H1 (cell line): ENCODE data around the gene ULK3. TPM values are rescaled to one million over a fixed set of nuclear protein-coding genes. Genes with fewer than 3 reads are reported as not detected.

Source experiments
- CTCF ChIA-PET: fragments of 300-600 bp; sonication (Branson Sonifier 250); formaldehyde crosslinking; loops from one replicate; lab custom pipeline; 2021; ENCODE audit not compliant: partially characterized antibody; lab: Charles Lee
- POLR2A ChIA-PET: fragments of 300-600 bp; sonication (Branson Sonifier 250); formaldehyde crosslinking; loops from one replicate; lab custom pipeline; 2021; ENCODE audit warnings: inconsistent platforms; ENCODE audit not compliant: partially characterized antibody; lab: Charles Lee
- DNase-seq, 2 experiments: peaks; one replicate each; pipeline versions ENCODE4 v3.0.0 to v3.0.0-alpha.2; 2010 to 2022; ENCODE audit warnings: low spot score in 2 of 2, low read depth in 1 of 2, mixed read lengths in 1 of 2
- FAIRE-seq: peaks from 2 replicates; lab custom pipeline; 2011; peaks lifted over from hg19 to GRCh38; lab: Jason Lieb, UNC
- H2AFZ ChIP-seq: 2 replicates; pipeline ENCODE4 v1.8.1; 2012; ENCODE audit warnings: low read length, inconsistent platforms
- H2AK5ac ChIP-seq: 2 replicates; pipeline ENCODE4 v1.6.1; 2013; ENCODE audit warnings: low read depth, low read length
- H2BK120ac ChIP-seq: replicated peaks from 2 replicates; pipeline ENCODE3; 2013; ENCODE audit warnings: low read depth, low read length, inconsistent platforms
- H2BK12ac ChIP-seq: 2 replicates; pipeline ENCODE4 v1.6.1; 2013; ENCODE audit warnings: low read depth, low read length
- H2BK15ac ChIP-seq: 2 replicates; pipeline ENCODE4 v1.6.1; 2013; ENCODE audit warnings: low read length
- H2BK20ac ChIP-seq: 2 replicates; pipeline ENCODE4 v1.6.1; 2013; ENCODE audit warnings: low read length
- H2BK5ac ChIP-seq: 2 replicates; pipeline ENCODE4 v1.6.1; 2013; ENCODE audit warnings: low read depth, low read length
- H3K14ac ChIP-seq: 2 replicates; pipeline ENCODE4 v1.6.1; 2013; ENCODE audit warnings: inconsistent platforms; ENCODE audit not compliant: insufficient read length
- H3K18ac ChIP-seq: 2 replicates; pipeline ENCODE4 v1.6.1; 2013; ENCODE audit warnings: low read length; ENCODE audit errors: extremely low read depth
- H3K23ac ChIP-seq: 2 replicates; pipeline ENCODE4 v1.6.1; 2013; ENCODE audit warnings: inconsistent platforms; ENCODE audit not compliant: insufficient read length
- H3K23me2 ChIP-seq: 2 replicates; pipeline ENCODE4 v1.6.1; 2013; ENCODE audit warnings: low read depth, low read length
- H3K27ac ChIP-seq: 2 replicates; pipeline ENCODE4 v1.6.1; 2011; ENCODE audit warnings: low read depth, low read length, inconsistent platforms
- H3K27me3 ChIP-seq, 4 experiments: replicated peaks in 1 of 4; 1 replicate in 1 of 4; 2 replicates in 3 of 4; pipeline versions ENCODE4 v1.6.1 to v1.8.1; 2011 to 2013; ENCODE audit warnings: low read length in 3 of 4, mild to moderate bottlenecking in 3 of 4, inconsistent platforms in 2 of 4, mixed read lengths in 2 of 4, moderate library complexity in 1 of 4; ENCODE audit not compliant: control insufficient read depth in 3 of 4, insufficient read depth in 3 of 4; ENCODE audit errors: extremely low read depth in 1 of 4
- H3K36me3 ChIP-seq, 4 experiments: 2 replicates each; pipeline versions ENCODE4 v1.6.1 to v1.8.1; 2011 to 2013; ENCODE audit warnings: mild to moderate bottlenecking in 4 of 4, low read length in 3 of 4, moderate library complexity in 2 of 4, control low read depth in 1 of 4, inconsistent platforms in 1 of 4; ENCODE audit not compliant: insufficient read depth in 4 of 4, control insufficient read depth in 2 of 4
- H3K4ac ChIP-seq: replicated peaks from 2 replicates; pipeline ENCODE3; 2013; ENCODE audit warnings: low read length, low read depth, mixed read lengths, inconsistent platforms; ENCODE audit not compliant: insufficient read length
- H3K4me1 ChIP-seq, 4 experiments: replicated peaks in 1 of 4; 1 replicate in 1 of 4; 2 replicates in 3 of 4; pipeline versions ENCODE4 v1.6.1 to v1.8.1; 2011 to 2013; ENCODE audit warnings: low read length in 3 of 4, inconsistent platforms in 2 of 4, mixed read lengths in 1 of 4; ENCODE audit not compliant: insufficient read depth in 4 of 4, control insufficient read depth in 3 of 4
- H3K4me2 ChIP-seq, 2 experiments: 2 replicates each; pipeline versions ENCODE4 v1.6.1 to v1.8.1; 2011 to 2013; ENCODE audit warnings: low read depth in 2 of 2, low read length in 2 of 2, control low read depth in 1 of 2, inconsistent platforms in 1 of 2, mild to moderate bottlenecking in 1 of 2; ENCODE audit not compliant: insufficient read depth in 1 of 2
- H3K4me3 ChIP-seq, 4 experiments: fragments of 200-600, 300-600 bp in 1 of 4; sonication (generic), shearing (Covaris generic), sonication (Bioruptor Twin) in 1 of 4; 2 replicates each; pipeline versions ENCODE4 v1.5.1 to v1.8.1; 2011 to 2016; ENCODE audit warnings: low read length in 4 of 4, low read depth in 3 of 4, control low read depth in 2 of 4, inconsistent platforms in 2 of 4, mild to moderate bottlenecking in 2 of 4, mixed read lengths in 1 of 4, moderate library complexity in 1 of 4; ENCODE audit not compliant: insufficient read depth in 2 of 4; ENCODE audit errors: extremely low read depth in 1 of 4
- H3K56ac ChIP-seq: replicated peaks from 2 replicates; pipeline ENCODE3; 2013; ENCODE audit warnings: low read depth, mild to moderate bottlenecking, mixed read lengths, low read length, inconsistent platforms; ENCODE audit not compliant: insufficient read length
- H3K79me1 ChIP-seq: 2 replicates; pipeline ENCODE4 v1.6.1; 2013; ENCODE audit warnings: low read depth, low read length, control low read depth
- H3K79me2 ChIP-seq, 2 experiments: 2 replicates each; pipeline versions ENCODE4 v1.6.1 to v1.8.1; 2012 to 2013; ENCODE audit warnings: low read length in 2 of 2, mild to moderate bottlenecking in 2 of 2, inconsistent platforms in 1 of 2; ENCODE audit not compliant: insufficient read depth in 2 of 2, control insufficient read depth in 1 of 2
- H3K9ac ChIP-seq, 4 experiments: replicated peaks in 1 of 4; 1 replicate in 1 of 4; 2 replicates in 3 of 4; pipeline versions ENCODE4 v1.6.1 to v1.8.1; 2011 to 2013; ENCODE audit warnings: low read depth in 3 of 4, low read length in 3 of 4, control low read depth in 2 of 4, mild to moderate bottlenecking in 2 of 4, moderate library complexity in 2 of 4, inconsistent platforms in 1 of 4; ENCODE audit errors: extremely low read depth in 1 of 4
- H3K9me3 ChIP-seq, 2 experiments: 2 replicates each; pipeline versions ENCODE4 v1.6.1 to v1.8.1; 2012 to 2013; ENCODE audit warnings: mild to moderate bottlenecking in 2 of 2, moderate library complexity in 2 of 2, control low read depth in 1 of 2, inconsistent platforms in 1 of 2, low read depth in 1 of 2, low read length in 1 of 2, mixed read lengths in 1 of 2; ENCODE audit not compliant: insufficient read depth in 2 of 2
- H4K20me1 ChIP-seq, 2 experiments: replicated peaks in 1 of 2; 2 replicates each; pipeline versions ENCODE3 to v1.8.1; 2011 to 2013; ENCODE audit warnings: inconsistent platforms in 2 of 2, low read length in 2 of 2, mild to moderate bottlenecking in 1 of 2; ENCODE audit not compliant: insufficient read depth in 2 of 2, control insufficient read depth in 1 of 2
- H4K5ac ChIP-seq: 2 replicates; pipeline ENCODE4 v1.6.1; 2013; ENCODE audit warnings: low read length, low read depth, mixed read lengths, inconsistent platforms; ENCODE audit not compliant: insufficient read length
- H4K8ac ChIP-seq: 2 replicates; pipeline ENCODE4 v1.8.0; 2013; ENCODE audit warnings: mild to moderate bottlenecking, moderate library complexity, low read length, inconsistent platforms; ENCODE audit not compliant: insufficient read depth; ENCODE audit errors: extremely low read depth
- H4K91ac ChIP-seq: replicated peaks from 2 replicates; pipeline ENCODE3; 2013; ENCODE audit warnings: low read length, mixed read lengths, inconsistent platforms; ENCODE audit not compliant: insufficient read length
- ASH2L ChIP-seq: fragments of 200-600, 300-600 bp; sonication (generic); IDR thresholded peaks from one replicate; pipeline ENCODE4 v1.7.1; 2017; ENCODE audit warnings: low read length
- BRCA1 ChIP-seq: IDR thresholded peaks from 2 replicates; pipeline ENCODE4 v1.6.1; 2012; ENCODE audit warnings: low read depth, low read length, improper control_type of control experiment
- CREB1 ChIP-seq: IDR thresholded peaks from 2 replicates; pipeline ENCODE4 v1.6.1; 2012; ENCODE audit warnings: inconsistent platforms
- EGR1 ChIP-seq: IDR thresholded peaks from 2 replicates; pipeline ENCODE4 v1.6.1; 2011; ENCODE audit warnings: low read depth, low read length, borderline replicate concordance
- EZH2 ChIP-seq: fragments of 200-600 bp; sonication (generic); IDR thresholded peaks from 2 replicates; pipeline ENCODE4 v1.7.1; 2012; ENCODE audit warnings: low read depth, mild to moderate bottlenecking, moderate library complexity, low read length, inconsistent platforms; ENCODE audit not compliant: severe bottlenecking
- FOSL1 ChIP-seq: IDR thresholded peaks from 2 replicates; pipeline ENCODE4 v1.6.1; 2011; ENCODE audit warnings: mild to moderate bottlenecking, low read depth, low read length, moderate library complexity; ENCODE audit not compliant: insufficient read depth
- GTF2F1 ChIP-seq: IDR thresholded peaks from 2 replicates; pipeline ENCODE4 v1.6.1; 2012; ENCODE audit warnings: low read depth, low read length, improper control_type of control experiment, borderline replicate concordance
- POU5F1 ChIP-seq: IDR thresholded peaks from 2 replicates; pipeline ENCODE4 v1.6.1; 2011; ENCODE audit warnings: low read depth, mild to moderate bottlenecking, low read length, moderate library complexity
- WGBS, 2 experiments: shearing (Covaris generic) in 1 of 2; methylation state at CpG; one replicate each; pipeline versions ENCODE4 v1.1.6 to v1.1.7; 2013 to 2015; ENCODE audit warnings: low lambda C conversion rate in 2 of 2, mixed read lengths in 2 of 2, inconsistent platforms in 1 of 2, low coverage in 1 of 2, missing lambda C conversion rate in 1 of 2; ENCODE audit not compliant: insufficient replicate concordance in 2 of 2, insufficient coverage in 1 of 2, insufficient read length in 1 of 2; ENCODE audit errors: extremely low coverage in 1 of 2, missing lambda C conversion rate in 1 of 2; 5-methylcytosine and 5-hydroxymethylcytosine counted together
- polyA plus RNA-seq, 7 experiments: library from polyadenylated mRNA; depleted of rRNA in 3 of 7; stranded (reverse) in 5 of 7; unstranded in 2 of 7; fragments of >200 nt in 5 of 7; fragments of 200-250 nt in 2 of 7; gene quantifications; 1 replicate in 5 of 7; 2 replicates in 1 of 7; 4 replicates in 1 of 7; pipeline versions ENCODE4 v1.2.1 to v1.2.3, GENCODE V29; 2011 to 2013; ENCODE audit warnings: missing spikeins in 2 of 7, mixed read lengths in 2 of 7
- total RNA-seq: library from RNA; stranded (reverse); fragmentation: NEBNext Ultra II Directional; extraction: Animal tissue kit (Norgen Biotek cat#: 25700); gene quantifications from 2 replicates; pipeline ENCODE4 v1.2.1, GENCODE V29; 2021
- TF ChIP-seq, protein P1 (sequence below): IDR thresholded peaks from 2 replicates; pipeline ENCODE4 v1.6.1; 2011; ENCODE audit warnings: low read depth, mild to moderate bottlenecking, low read length; ENCODE audit not compliant: insufficient read depth
- TF ChIP-seq, protein P2 (sequence below): IDR thresholded peaks from 2 replicates; pipeline ENCODE4 v1.6.1; 2012; ENCODE audit warnings: low read length, inconsistent platforms

The ULK3 gene
- total and polyA plus RNA-seq, 2 of the 8 experiments (the other 6 are each of a cell fraction or from before 2014, with no cell fraction given): 27.1 to 34.4 TPM

DNA sequence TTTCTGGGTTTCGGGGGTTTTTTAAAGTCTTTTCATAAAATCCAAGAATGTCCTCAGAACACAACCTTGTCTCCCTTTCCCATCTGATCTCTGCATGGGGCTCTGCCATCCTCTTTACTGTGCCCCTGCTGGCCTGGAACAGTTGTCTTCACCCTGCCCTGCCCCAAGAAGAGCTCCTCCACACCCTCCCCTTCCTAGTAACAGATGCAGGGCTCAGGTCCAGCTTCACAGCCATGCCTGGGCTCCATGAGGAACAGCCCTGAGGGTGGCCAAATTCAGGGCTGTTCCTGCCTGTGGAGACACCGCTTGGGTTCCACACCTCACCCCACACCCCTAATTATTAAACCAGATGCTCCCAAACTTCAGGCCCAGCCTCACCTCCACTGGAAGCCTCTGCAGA is 12.9 kb upstream of the ULK3 start:
- DNase-seq (no peak), FAIRE-seq (no peak)
- no peak overlapping the region for H2BK20ac ChIP-seq
- H3K9me3 ChIP-seq: no peaks in the 10 kb centered on the region
- CTCF ChIA-PET: interaction anchor here (0.6 to 4.9 kb wide), 12 partner anchors 12 to 1053 kb away, joined by 3 to 24 read pairs (median 4); partner anchors contain the start of gene ULK3
- H2BK12ac ChIP-seq: no peak overlapping the region
- peak overlapping the region; percentile 71; the same call in 1 of the 2 replicates for H4K8ac ChIP-seq
- H3K4ac ChIP-seq: no peak overlapping the region
- 91% methylated on average over 2 of the region's 2 CpGs; no CpG with 5 or more reads in 1 of the 2 experiments for WGBS, 2 experiments
- H3K79me1 ChIP-seq: peaks cover 6% of the 10 kb centered on the region
- H2BK15ac ChIP-seq: no peak overlapping the region
- H3K4me1 ChIP-seq: peaks cover 0 to 1% (median 0%) of the 10 kb centered on the region in 4 experiments; a peak in 1 of 7 replicates
- H3K18ac ChIP-seq: no peak overlapping the region
- no peak overlapping the region for H3K56ac ChIP-seq
- no peaks in the 10 kb centered on the region for H3K79me2 ChIP-seq
- H3K9ac ChIP-seq: no peak overlapping the region
- no peaks in the 10 kb centered on the region for H3K23me2 ChIP-seq
- no peak overlapping the region for H2AK5ac ChIP-seq
- no peak for TF ChIP-seq ASH2L
- TF ChIP-seq BRCA1: no peak
- TF ChIP-seq FOSL1: no peak
- TF ChIP-seq POU5F1: no peak
- no peak for TF ChIP-seq EGR1
- TF ChIP-seq GTF2F1: no peak
- TF ChIP-seq, protein P1, sequence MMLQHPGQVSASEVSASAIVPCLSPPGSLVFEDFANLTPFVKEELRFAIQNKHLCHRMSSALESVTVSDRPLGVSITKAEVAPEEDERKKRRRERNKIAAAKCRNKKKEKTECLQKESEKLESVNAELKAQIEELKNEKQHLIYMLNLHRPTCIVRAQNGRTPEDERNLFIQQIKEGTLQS: no peak
- no peak for TF ChIP-seq EZH2
- no peak for TF ChIP-seq CREB1
- TF ChIP-seq, protein P2, sequence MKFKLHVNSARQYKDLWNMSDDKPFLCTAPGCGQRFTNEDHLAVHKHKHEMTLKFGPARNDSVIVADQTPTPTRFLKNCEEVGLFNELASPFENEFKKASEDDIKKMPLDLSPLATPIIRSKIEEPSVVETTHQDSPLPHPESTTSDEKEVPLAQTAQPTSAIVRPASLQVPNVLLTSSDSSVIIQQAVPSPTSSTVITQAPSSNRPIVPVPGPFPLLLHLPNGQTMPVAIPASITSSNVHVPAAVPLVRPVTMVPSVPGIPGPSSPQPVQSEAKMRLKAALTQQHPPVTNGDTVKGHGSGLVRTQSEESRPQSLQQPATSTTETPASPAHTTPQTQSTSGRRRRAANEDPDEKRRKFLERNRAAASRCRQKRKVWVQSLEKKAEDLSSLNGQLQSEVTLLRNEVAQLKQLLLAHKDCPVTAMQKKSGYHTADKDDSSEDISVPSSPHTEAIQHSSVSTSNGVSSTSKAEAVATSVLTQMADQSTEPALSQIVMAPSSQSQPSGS: no peak
- H3K36me3 ChIP-seq: peaks cover 2 to 19% (median 10%) of the 10 kb centered on the region in 4 experiments; a peak in 6 of 8 replicates
- no peak overlapping the region for H3K14ac ChIP-seq
- no peak overlapping the region for H3K4me3 ChIP-seq
- H4K91ac ChIP-seq: no peak overlapping the region
- H3K23ac ChIP-seq: no peak overlapping the region
- no peak overlapping the region for H2BK120ac ChIP-seq
- no peak overlapping the region for H3K4me2 ChIP-seq
- no peak overlapping the region for H2BK5ac ChIP-seq
- H4K20me1 ChIP-seq: peaks cover 0 to 8% of the 10 kb centered on the region in 2 experiments
- no peak overlapping the region for H2AFZ ChIP-seq
- no peak overlapping the region for H3K27ac ChIP-seq
- H3K27me3 ChIP-seq: no peaks in the 10 kb centered on the region
- H4K5ac ChIP-seq: no peak overlapping the region
- POLR2A ChIA-PET: interaction anchor here (1.1 to 2.3 kb wide), 2 partner anchors 44 to 51 kb away, joined by 3 to 6 read pairs; partner anchors contain the start of gene FAM219B
